HG03469 (cell line): ENCODE results near the gene NPR3.

ENCODE experiments used
- ATAC-seq: cut with Tn5 transposase; IDR thresholded peaks from one replicate; pipeline ENCODE4 v1.9.1; 2021; ENCODE audit warnings: mild to moderate bottlenecking, moderate library complexity, moderate number of reproducible peaks; ENCODE audit not compliant: unreplicated experiment

NPR3 gene

DNA sequence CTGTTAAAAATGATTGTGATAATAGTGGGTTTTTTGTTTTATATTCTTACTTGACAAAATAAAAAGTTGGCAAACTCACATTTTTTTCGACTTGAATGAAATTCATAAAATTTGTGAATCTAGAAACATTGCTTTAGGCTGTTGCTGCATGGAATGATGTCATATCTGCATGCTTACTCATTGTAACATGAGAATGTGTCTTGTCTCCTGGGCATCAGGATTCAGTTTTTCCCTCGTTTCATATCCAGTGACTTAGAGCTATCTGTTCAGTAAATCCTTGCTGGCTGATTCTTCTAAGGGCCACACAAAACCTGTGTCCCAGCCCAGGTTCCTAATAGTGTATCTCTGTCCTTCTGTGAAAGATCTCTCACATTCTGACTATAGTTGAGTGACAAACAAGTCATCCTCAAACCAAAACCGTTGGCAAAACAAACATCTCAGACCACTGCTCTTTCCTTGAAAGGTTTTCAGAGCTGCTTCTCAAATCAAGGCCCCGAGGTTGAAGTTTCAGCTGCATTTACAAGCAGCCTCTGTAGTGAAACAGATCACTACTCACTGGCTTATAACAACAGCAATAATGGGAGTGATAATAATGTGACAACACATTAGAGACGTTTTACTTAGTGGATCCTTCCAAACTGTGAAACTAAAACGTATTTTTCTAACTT lies 95.0 kb downstream of the NPR3 start:
- no peak for ATAC-seq

DNA sequence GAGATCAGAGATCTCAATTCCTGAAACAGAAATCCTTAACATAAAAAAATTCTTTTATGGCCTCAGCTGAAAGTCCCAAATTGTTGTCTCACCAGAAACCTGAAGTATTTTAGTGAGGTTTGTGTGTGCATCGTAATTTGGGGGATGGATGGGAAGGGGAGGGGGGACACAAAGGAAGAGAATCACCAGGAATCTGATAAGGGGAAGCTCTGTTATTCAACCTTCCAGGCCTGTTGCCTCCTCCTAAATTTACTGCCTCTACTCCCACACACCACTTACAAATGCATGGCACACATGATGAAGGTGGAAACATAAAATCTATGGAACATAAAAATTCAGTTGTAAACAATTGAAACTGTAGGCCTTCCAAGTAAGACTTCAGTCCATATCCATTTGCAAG lies 97.7 kb downstream of the NPR3 start:
- ATAC-seq: no peak

GRCh38 chr5:32810804-32811203 lies 99.7 kb downstream of the NPR3 start:
- ATAC-seq: no peak

DNA sequence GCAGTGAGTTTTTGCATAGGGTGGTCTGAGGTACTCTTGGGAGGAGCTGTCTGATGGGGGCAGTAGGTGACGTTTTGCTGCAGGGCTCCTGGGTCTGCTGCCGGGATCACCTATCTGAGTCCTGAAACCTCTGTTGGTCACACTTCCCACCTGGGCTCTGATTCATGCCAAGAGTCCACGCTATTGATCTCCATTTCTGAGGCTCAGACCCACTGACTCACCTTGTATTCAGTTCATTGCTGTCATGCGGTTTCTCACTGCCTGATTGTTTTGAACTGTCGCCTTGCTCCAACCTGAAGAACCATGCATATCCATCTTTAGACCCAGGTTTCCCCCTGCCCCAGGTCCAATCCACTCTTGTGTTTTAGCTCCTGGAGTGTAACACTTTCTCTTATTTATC lies 101.3 kb downstream of the NPR3 start:
- ATAC-seq: no peak

- no peak for ATAC-seq
These were observed 103.0 kb downstream of the NPR3 start for GRCh38 chr5:32814141-32814540.

DNA sequence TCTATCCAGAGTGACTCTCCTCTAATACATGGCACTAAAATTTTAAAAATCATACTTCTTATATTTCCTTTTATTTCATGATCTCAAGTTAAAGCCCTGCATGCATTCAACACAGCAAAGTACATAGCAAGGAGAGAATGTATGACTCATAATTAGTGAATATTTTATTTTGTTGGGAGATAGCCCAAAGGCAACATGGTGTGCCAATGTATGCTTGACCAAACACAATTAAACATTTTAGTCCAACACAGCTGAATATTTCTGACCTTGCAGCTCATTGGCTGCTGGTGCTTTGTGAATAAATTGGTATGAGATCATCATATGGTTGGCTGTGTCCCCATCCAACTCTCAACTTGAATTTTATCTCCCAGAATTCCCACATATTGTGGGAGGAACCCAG lies 103.5 kb downstream of the NPR3 start:
- ATAC-seq: no peak

DNA sequence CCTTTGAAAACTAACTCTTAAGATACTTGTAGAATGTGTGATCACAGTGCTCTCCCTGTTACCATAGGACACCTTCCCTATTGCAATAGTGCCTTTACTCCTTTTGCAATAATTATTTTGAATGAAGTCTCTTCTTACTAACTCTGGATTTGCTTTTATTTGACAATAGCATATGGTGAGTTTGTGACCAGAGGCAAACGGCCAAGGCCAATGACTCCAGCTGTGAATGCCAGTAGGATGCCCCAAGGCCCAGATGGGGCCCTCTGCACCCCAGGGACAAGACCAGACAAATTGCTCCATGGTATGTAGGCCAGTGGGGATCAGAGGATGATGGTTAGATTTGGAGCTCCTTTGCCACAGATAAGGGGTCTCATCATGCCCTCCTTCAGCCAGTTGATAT lies 116.9 kb downstream of the NPR3 start:
- no peak for ATAC-seq

- no peak for ATAC-seq
These were observed 117.4 kb downstream of the NPR3 start for GRCh38 chr5:32828492-32828891.

- ATAC-seq: no peak
These were observed 120.5 kb downstream of the NPR3 start for GRCh38 chr5:32831624-32832023.

DNA sequence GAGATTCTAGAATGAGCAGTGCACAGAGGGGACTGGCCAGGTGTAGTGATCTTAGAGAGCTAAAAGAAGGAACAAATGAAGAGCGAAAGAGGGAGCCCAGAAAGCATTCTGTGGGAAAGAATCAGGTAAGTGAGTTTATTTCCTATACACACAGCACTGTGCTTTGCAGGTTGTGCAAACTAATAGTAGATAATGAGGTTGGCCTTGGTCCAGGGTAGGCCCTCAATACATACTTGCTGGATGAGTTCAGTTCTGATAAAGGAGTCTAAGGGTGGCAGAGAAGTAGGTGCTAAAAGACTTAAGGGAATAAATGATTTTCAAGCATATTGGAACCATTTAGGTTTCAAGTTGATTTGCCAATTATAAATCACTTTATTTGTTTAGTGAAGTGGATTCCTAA lies 122.0 kb downstream of the NPR3 start:
- ATAC-seq: no peak

- ATAC-seq: no peak
These were observed 122.5 kb downstream of the NPR3 start for GRCh38 chr5:32833663-32834062.

DNA sequence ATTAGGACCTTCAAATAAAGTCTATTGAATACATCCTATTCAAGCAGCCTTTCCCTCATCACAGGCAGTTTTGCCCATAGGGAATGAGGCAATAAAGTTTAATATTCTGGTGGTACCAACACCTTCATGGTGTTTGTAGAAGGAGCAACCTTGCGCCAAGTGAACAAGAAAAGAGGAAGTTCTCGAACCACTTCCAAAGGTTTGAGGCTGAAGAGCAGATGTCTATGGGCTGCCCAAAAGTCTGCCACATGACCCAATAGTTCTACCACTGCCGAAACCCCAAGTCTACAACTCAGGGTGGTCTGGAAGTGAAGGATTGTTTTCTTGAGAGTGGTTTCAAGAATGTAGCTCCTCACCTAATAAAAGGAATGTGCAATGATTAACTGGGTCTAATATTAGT lies 123.1 kb downstream of the NPR3 start:
- ATAC-seq: no peak

DNA sequence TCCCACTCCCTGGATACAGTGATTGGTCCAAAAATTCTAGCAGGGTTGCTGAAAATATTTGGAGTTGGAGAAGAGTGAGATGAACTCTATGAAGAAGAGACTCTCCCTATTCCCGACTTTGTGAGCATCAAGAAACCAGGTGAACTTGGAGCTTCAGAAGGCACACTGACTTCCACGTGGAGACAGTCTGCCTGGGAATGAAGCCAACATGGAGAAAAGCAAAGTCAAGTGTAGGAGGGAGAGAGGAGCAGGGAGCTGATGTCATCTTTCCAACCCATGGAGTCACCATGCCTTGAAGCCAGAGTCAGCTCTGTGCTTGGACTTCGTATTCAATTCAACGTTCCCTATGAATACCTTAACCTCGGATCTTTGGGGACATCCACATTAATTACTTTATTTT lies 125.1 kb downstream of the NPR3 start:
- no peak for ATAC-seq

DNA sequence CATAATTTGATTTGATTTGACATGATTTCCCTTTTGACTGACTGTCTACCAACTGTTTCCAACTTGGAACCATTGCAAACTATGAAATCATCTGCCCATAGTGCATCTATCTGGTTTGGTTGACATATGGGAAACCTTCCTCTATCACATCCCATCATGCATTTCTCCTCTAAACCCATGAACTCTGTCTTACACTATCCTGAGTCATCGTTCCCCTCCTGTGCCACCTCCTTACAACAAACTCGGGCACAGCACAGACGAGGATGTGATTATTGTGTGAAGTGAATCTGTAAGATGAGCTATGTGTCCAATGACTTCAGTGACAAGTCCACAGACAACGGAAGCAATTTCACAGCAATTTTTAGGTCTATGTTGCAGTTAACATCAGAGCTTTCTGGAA lies 126.1 kb downstream of the NPR3 start:
- no peak for ATAC-seq

DNA sequence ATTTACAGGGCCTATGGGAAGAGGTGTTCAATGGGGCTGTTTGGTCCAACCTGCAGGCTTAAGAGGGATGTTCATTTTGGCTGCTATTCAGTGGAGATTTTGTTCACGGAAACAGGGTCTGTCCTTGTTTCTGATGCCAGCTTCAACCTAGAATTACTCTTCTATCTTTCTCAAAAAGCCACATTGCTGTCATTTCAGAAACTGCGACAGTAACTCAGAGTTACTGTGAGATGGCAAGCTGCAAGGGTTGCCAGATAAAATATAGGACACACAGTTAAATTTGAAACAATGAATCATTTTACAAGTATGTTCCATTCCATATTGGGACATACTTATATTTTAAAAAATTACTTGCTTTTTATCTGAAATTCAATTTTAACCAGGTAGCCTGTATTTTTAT lies 128.0 kb downstream of the NPR3 start:
- ATAC-seq: no peak

- ATAC-seq: no peak
These were observed 129.5 kb downstream of the NPR3 start for GRCh38 chr5:32840606-32841005.
